Measurements from ENCODE around the gene RALGPS1.

GRCh38 chr9:127204771-127205470, 290.3 kb downstream of the RALGPS1 start:
- peak in 1 of 2 donors; percentile 25 for TF ChIP-seq CTCF (conservative IDR thresholded peaks at IDR 0.05 in 1 of 2, IDR thresholded peaks at IDR 0.05 in 1 of 2; ENCODE audit: low read depth in 1 of 2, low read length in 2 of 2)
- no peak for TF ChIP-seq EZH2 (IDR thresholded peaks at IDR 0.05; ENCODE audit: low read length, missing control alignments)

All from fibroblast of lung (primary cell).